Neural cell (in vitro differentiated cells): ENCODE measurements around the gene UBE3B. TPM values are rescaled to one million over a fixed set of nuclear protein-coding genes. Genes with fewer than 3 reads are reported as not detected.

Experiments
- H2AFZ ChIP-seq: fragments of 200-600, 300-800 bp; sonication (generic), shearing (Covaris generic); 2 replicates; pipeline ENCODE4 v1.6.0; 2014; ENCODE audit warnings: low read depth, mild to moderate bottlenecking, antibody characterized with exemption, low read length, moderate library complexity
- H3F3A ChIP-seq: fragments of 200-600 bp; shearing (Covaris generic); 2 replicates; pipeline ENCODE4 v1.6.1; 2016; ENCODE audit warnings: mild to moderate bottlenecking, moderate library complexity, mixed read lengths, antibody characterized with exemption, low read length; ENCODE audit not compliant: insufficient read depth, poor library complexity, severe bottlenecking
- H3K27ac ChIP-seq: fragments of 200-600, 300-800 bp; sonication (generic), shearing (Covaris generic); 2 replicates; pipeline ENCODE4 v1.5.1; 2014; ENCODE audit warnings: mild to moderate bottlenecking, low read length, moderate library complexity
- H3K27me3 ChIP-seq: fragments of 300-800, 200-600 bp; sonication (generic), shearing (Covaris generic); 2 replicates; pipeline ENCODE4 v1.6.0; 2014; ENCODE audit warnings: mild to moderate bottlenecking, low read depth, low read length, moderate library complexity; ENCODE audit not compliant: insufficient read depth
- H3K36me3 ChIP-seq: fragments of 300-800, 200-600 bp; sonication (generic), shearing (Covaris generic); 2 replicates; pipeline ENCODE4 v1.5.1; 2014; ENCODE audit warnings: mild to moderate bottlenecking, antibody characterized with exemption, low read length, moderate library complexity; ENCODE audit not compliant: insufficient read depth
- H3K4me2 ChIP-seq: fragments of 300-800, 200-600 bp; sonication (generic), shearing (Covaris generic); 2 replicates; pipeline ENCODE4 v1.6.0; 2014; ENCODE audit warnings: mild to moderate bottlenecking, low read length
- H3K4me3 ChIP-seq: fragments of 300-800, 200-600 bp; sonication (generic), shearing (Covaris generic); 2 replicates; pipeline ENCODE4 v1.5.1; 2014; ENCODE audit warnings: mild to moderate bottlenecking, low read length, moderate library complexity
- H3K79me2 ChIP-seq: fragments of 200-600 bp; shearing (Covaris generic); replicated peaks from 2 replicates; pipeline ENCODE4 v1.6.0; 2014; ENCODE audit warnings: mild to moderate bottlenecking, low read length, moderate library complexity; ENCODE audit not compliant: insufficient read depth
- H3K9ac ChIP-seq: fragments of 300-800, 200-600 bp; sonication (generic), shearing (Covaris generic); 2 replicates; pipeline ENCODE4 v1.6.1; 2016; ENCODE audit warnings: mild to moderate bottlenecking, low read length, mixed read lengths
- H3K9me2 ChIP-seq: fragments of 200-600 bp; shearing (Covaris generic); 2 replicates; pipeline ENCODE4 v1.6.1; 2016; ENCODE audit warnings: mild to moderate bottlenecking, low read length, mixed read lengths; ENCODE audit not compliant: insufficient read depth
- H3K9me3 ChIP-seq: fragments of 200-600, 300-800 bp; sonication (generic), shearing (Covaris generic); 2 replicates; pipeline ENCODE4 v1.6.1; 2016; ENCODE audit warnings: mild to moderate bottlenecking, mixed run types, low read length, moderate library complexity, mixed read lengths
- H4K20me1 ChIP-seq: fragments of 200-600 bp; shearing (Covaris generic); 2 replicates; pipeline ENCODE4 v1.6.1; 2016; ENCODE audit warnings: mild to moderate bottlenecking, mixed run types; ENCODE audit not compliant: insufficient read depth
- EP300 ChIP-seq: fragments of 450-650 bp; conservative IDR thresholded peaks from 2 replicates; pipeline ENCODE4 v1.6.1; 2014; ENCODE audit warnings: antibody characterized with exemption, mild to moderate bottlenecking, moderate library complexity; ENCODE audit not compliant: poor library complexity, severe bottlenecking
- EZH2 ChIP-seq: fragments of 200-600, 300-800 bp; shearing (Covaris generic), sonication (generic); IDR thresholded peaks from 2 replicates; pipeline ENCODE4 v1.6.1; 2014; ENCODE audit warnings: antibody characterized with exemption, low read length, borderline replicate concordance, mild to moderate bottlenecking; ENCODE audit not compliant: insufficient read depth, poor library complexity, severe bottlenecking
- MXI1 ChIP-seq: fragments of 450-650 bp; conservative IDR thresholded peaks from 2 replicates; pipeline ENCODE4 v1.6.1; 2014; ENCODE audit warnings: antibody characterized with exemption, mild to moderate bottlenecking; ENCODE audit not compliant: poor library complexity, severe bottlenecking
- POLR2AphosphoS5 ChIP-seq: IDR thresholded peaks from 2 replicates; pipeline ENCODE4 v1.6.1; 2012
- RAD21 ChIP-seq: fragments of 450-650 bp; conservative IDR thresholded peaks from 2 replicates; pipeline ENCODE4 v1.6.1; 2014; ENCODE audit warnings: antibody characterized with exemption, mild to moderate bottlenecking, moderate library complexity
- SMC3 ChIP-seq: fragments of 450-650 bp; conservative IDR thresholded peaks from 2 replicates; pipeline ENCODE4 v1.6.1; 2014; ENCODE audit warnings: antibody characterized with exemption, mild to moderate bottlenecking, moderate library complexity; ENCODE audit not compliant: poor library complexity
- TAF1 ChIP-seq: IDR thresholded peaks from 2 replicates; pipeline ENCODE4 v1.6.1; 2012; ENCODE audit warnings: low read depth
- polyA plus RNA-seq: library from polyadenylated mRNA; depleted of rRNA; stranded (reverse); fragments of >200 nt; gene quantifications from 2 replicates; pipeline ENCODE4 v1.2.3, GENCODE V29; 2014
- TF ChIP-seq, protein P1 (sequence below): fragments of 450-650 bp; IDR thresholded peaks from 2 replicates; pipeline ENCODE4 v1.5.1; 2014; ENCODE audit warnings: antibody characterized with exemption, mild to moderate bottlenecking, moderate library complexity; ENCODE audit not compliant: poor library complexity, severe bottlenecking
- TF ChIP-seq, protein P2 (sequence below): IDR thresholded peaks from 2 replicates; pipeline ENCODE4 v1.6.1; 2012; ENCODE audit warnings: borderline replicate concordance

The UBE3B gene
- polyA plus RNA-seq, 1 donor from 2014 or later, result 21.7 TPM

DNA sequence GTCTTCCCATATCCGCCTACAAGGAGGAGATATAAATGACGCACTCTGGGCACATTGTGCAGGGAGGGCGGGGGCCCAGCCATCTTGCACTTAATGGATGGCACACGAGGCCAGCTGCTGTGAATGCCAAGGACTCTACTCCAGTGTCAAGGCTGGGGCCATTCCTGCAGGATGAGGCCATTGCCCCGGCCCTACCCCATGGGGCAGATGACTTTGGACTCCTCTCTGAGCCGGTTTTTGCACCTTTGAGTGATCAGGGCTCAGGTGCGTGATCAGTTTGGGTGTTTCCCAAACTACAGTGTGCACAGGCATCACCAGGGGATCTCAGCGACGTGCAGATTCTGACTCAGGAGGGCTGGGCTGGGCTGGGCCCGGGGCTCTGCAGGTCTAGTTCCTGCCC is 79.8 kb downstream of the UBE3B start:
- no peak overlapping the region for H2AFZ ChIP-seq
- H3K9me2 ChIP-seq, result no peaks in the 10 kb centered on the region
- no peak overlapping the region for H3K4me2 ChIP-seq
- H3K36me3 ChIP-seq, result no peaks in the 10 kb centered on the region
- no peak for TF ChIP-seq MXI1
- no peak for TF ChIP-seq TAF1
- no peak for TF ChIP-seq RAD21
- no peak for TF ChIP-seq EP300
- TF ChIP-seq SMC3, result no peak
- H3K27ac ChIP-seq, result no peak overlapping the region
- H3K27me3 ChIP-seq, result no peaks in the 10 kb centered on the region
- H3F3A ChIP-seq, result no peaks in the 10 kb centered on the region
- no peaks in the 10 kb centered on the region for H4K20me1 ChIP-seq
- no peaks in the 10 kb centered on the region for H3K9me3 ChIP-seq
- H3K79me2 ChIP-seq, result no peaks in the 10 kb centered on the region
- H3K4me3 ChIP-seq, result no peak overlapping the region
- H3K9ac ChIP-seq, result no peak overlapping the region

DNA sequence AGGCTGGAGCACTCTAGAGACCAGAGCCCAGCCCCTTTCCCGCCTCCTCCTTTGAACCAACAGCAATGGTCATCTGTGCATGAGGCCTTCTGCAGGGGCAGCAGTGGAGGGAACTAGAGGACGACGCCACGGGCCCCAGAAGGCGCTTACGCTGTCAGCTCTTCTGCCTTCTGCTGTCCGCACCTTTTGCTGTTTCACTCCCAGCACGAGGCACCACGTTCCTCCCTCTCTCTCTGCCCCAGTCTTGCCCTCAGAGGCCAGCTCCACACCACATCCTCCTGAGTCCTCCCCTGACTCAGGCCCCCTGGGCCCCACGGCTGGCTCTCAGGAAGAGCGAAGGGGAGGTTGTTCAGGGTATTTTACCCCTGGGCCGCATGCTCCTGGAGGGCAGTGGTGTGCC is 80.4 kb downstream of the UBE3B start:
- Histone ChIP-seq H3K27me3 (no peaks in the 10 kb centered on the region), H3K9me2 (no peaks in the 10 kb centered on the region), H3K27ac (no peak overlapping the region), H3K79me2 (no peaks in the 10 kb centered on the region), H3K4me2 (no peak overlapping the region), H2AFZ (no peak overlapping the region), H3K9me3 (no peaks in the 10 kb centered on the region), H4K20me1 (no peaks in the 10 kb centered on the region), H3K9ac (no peak overlapping the region), H3K36me3 (no peaks in the 10 kb centered on the region), H3F3A (no peaks in the 10 kb centered on the region), H3K4me3 (no peak overlapping the region)
- no peak for TF ChIP-seq POLR2AphosphoS5
- TF ChIP-seq TAF1, result no peak
- no peak for TF ChIP-seq RAD21
- TF ChIP-seq MXI1, result no peak
- no peak for TF ChIP-seq EZH2
- TF ChIP-seq, protein P1, sequence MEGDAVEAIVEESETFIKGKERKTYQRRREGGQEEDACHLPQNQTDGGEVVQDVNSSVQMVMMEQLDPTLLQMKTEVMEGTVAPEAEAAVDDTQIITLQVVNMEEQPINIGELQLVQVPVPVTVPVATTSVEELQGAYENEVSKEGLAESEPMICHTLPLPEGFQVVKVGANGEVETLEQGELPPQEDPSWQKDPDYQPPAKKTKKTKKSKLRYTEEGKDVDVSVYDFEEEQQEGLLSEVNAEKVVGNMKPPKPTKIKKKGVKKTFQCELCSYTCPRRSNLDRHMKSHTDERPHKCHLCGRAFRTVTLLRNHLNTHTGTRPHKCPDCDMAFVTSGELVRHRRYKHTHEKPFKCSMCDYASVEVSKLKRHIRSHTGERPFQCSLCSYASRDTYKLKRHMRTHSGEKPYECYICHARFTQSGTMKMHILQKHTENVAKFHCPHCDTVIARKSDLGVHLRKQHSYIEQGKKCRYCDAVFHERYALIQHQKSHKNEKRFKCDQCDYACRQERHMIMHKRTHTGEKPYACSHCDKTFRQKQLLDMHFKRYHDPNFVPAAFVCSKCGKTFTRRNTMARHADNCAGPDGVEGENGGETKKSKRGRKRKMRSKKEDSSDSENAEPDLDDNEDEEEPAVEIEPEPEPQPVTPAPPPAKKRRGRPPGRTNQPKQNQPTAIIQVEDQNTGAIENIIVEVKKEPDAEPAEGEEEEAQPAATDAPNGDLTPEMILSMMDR, result no peak
- TF ChIP-seq EP300, result no peak
- TF ChIP-seq SMC3, result no peak
- TF ChIP-seq, protein P2, sequence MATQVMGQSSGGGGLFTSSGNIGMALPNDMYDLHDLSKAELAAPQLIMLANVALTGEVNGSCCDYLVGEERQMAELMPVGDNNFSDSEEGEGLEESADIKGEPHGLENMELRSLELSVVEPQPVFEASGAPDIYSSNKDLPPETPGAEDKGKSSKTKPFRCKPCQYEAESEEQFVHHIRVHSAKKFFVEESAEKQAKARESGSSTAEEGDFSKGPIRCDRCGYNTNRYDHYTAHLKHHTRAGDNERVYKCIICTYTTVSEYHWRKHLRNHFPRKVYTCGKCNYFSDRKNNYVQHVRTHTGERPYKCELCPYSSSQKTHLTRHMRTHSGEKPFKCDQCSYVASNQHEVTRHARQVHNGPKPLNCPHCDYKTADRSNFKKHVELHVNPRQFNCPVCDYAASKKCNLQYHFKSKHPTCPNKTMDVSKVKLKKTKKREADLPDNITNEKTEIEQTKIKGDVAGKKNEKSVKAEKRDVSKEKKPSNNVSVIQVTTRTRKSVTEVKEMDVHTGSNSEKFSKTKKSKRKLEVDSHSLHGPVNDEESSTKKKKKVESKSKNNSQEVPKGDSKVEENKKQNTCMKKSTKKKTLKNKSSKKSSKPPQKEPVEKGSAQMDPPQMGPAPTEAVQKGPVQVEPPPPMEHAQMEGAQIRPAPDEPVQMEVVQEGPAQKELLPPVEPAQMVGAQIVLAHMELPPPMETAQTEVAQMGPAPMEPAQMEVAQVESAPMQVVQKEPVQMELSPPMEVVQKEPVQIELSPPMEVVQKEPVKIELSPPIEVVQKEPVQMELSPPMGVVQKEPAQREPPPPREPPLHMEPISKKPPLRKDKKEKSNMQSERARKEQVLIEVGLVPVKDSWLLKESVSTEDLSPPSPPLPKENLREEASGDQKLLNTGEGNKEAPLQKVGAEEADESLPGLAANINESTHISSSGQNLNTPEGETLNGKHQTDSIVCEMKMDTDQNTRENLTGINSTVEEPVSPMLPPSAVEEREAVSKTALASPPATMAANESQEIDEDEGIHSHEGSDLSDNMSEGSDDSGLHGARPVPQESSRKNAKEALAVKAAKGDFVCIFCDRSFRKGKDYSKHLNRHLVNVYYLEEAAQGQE, result no peak
